RWPE2 (cell line): ENCODE measurements around the gene IARS2.

Experiments
- ATAC-seq: fragments of 200-7000 bp; cut with Tn5 transposase; 3 replicates; pipeline ENCODE4 v1.9.1; 2021; ENCODE audit warnings: low read depth
- DNase-seq: peaks from one replicate; pipeline ENCODE4 v3.0.0-alpha.2; 2020; ENCODE audit warnings: low spot score
- H3K27ac ChIP-seq: fragments of 450-650 bp; 2 replicates; pipeline ENCODE4 v1.5.1; 2017; ENCODE audit warnings: mild to moderate bottlenecking; ENCODE audit not compliant: poor library complexity, severe bottlenecking
- H3K27me3 ChIP-seq: fragments of 250-450 bp; sonication (Bioruptor Pico); 2 replicates; pipeline ENCODE4 v1.5.1; 2021; ENCODE audit warnings: mild to moderate bottlenecking, moderate library complexity; ENCODE audit not compliant: insufficient read depth, poor library complexity, severe bottlenecking
- H3K36me3 ChIP-seq: fragments of 250-450 bp; sonication (Bioruptor Pico); 2 replicates; pipeline ENCODE4 v1.5.1; 2020; ENCODE audit warnings: low read depth, mild to moderate bottlenecking, moderate library complexity
- H3K4me1 ChIP-seq: fragments of 250-450 bp; sonication (Bioruptor Pico); 2 replicates; pipeline ENCODE4 v1.5.1; 2021; ENCODE audit warnings: mild to moderate bottlenecking, moderate library complexity; ENCODE audit not compliant: insufficient read depth, poor library complexity, severe bottlenecking
- H3K4me3 ChIP-seq: fragments of 250-450 bp; sonication (Bioruptor Pico); 2 replicates; pipeline ENCODE4 v1.5.1; 2021; ENCODE audit warnings: mild to moderate bottlenecking, moderate library complexity; ENCODE audit not compliant: severe bottlenecking
- H3K9me3 ChIP-seq: fragments of 250-450 bp; sonication (Bioruptor Pico); 2 replicates; pipeline ENCODE4 v1.5.1; 2021; ENCODE audit warnings: mild to moderate bottlenecking, moderate library complexity; ENCODE audit not compliant: severe bottlenecking
- CTCF ChIP-seq: fragments of 450-650 bp; IDR thresholded peaks from one replicate; pipeline ENCODE4 v1.5.1; 2017; ENCODE audit warnings: mild to moderate bottlenecking, moderate library complexity; ENCODE audit not compliant: poor library complexity, severe bottlenecking

IARS2 gene

DNA sequence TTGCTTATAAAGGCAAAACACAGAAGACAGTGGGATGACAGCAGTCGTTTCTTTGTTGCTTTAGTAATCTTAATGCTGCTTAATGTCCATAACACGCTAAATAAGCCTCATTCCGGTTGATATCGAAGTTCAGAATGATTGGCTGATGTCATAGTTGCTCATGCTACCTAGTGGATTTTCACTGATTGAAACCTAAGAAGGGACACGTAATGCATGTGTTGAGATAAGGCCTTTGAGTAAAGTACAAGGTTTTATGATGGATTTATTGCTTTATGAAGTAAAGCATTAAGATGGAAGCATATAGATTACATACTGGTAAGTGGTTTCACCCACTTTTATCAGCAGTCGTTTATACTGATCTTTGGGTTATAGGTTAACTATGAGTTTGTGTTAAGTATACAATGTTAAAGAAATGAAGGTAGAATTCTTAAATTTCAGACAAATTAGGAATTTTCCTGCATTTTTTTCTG lies 25.1 kb downstream of the IARS2 start:
- no peak overlapping the region for H3K4me3 ChIP-seq

GRCh38 chr1:220121791-220122530 lies 28.0 kb downstream of the IARS2 start:
- TF ChIP-seq CTCF = no peak
- no peaks in the 10 kb centered on the region for H3K27me3 ChIP-seq

More for the DNA sequence above, 25.1 kb downstream of the IARS2 start:
- Histone ChIP-seq H3K27me3 (no peaks in the 10 kb centered on the region), H3K36me3 (peaks cover 2% of the 10 kb centered on the region), H3K9me3 (no peaks in the 10 kb centered on the region), H3K4me1 (no peaks in the 10 kb centered on the region), H3K27ac (no peak overlapping the region)
- ATAC-seq (no peak), DNase-seq (no peak)
- TF ChIP-seq CTCF = no peak

DNA sequence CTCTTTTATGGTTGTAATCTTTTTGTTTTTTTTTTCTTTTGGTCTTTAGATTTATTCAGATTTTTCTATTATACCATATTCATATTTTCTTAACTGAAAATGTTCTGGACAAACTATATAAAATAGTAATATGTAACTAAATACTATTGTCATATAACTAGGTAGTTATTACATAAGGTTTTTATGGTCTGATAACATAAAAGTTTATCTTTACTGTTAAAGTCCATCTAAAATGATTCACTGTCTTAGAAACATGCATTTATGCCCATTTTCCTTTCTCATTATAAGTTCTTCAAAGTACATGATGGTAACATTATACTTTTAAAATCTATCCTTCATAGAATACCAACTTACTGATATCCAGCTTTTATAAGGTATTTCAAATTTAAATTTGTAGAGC lies 29.1 kb downstream of the IARS2 start:
- no peak for DNase-seq
- no peaks in the 10 kb centered on the region for H3K4me1 ChIP-seq
- TF ChIP-seq CTCF = no peak
- ATAC-seq = no peak
- no peak overlapping the region for H3K27ac ChIP-seq
- no peaks in the 10 kb centered on the region for H3K27me3 ChIP-seq
- peaks cover 6% of the 10 kb centered on the region; the same call in 1 of the 2 replicates for H3K36me3 ChIP-seq
- H3K9me3 ChIP-seq = no peaks in the 10 kb centered on the region
- no peak overlapping the region for H3K4me3 ChIP-seq

More at GRCh38 chr1:220121791-220122530, 28.0 kb downstream of the IARS2 start:
- H3K4me3 ChIP-seq = no peak overlapping the region
- H3K4me1 ChIP-seq = no peaks in the 10 kb centered on the region
- DNase-seq (no peak), ATAC-seq (no peak)
- H3K36me3 ChIP-seq = peaks cover 6% of the 10 kb centered on the region; the same call in 1 of the 2 replicates
- no peak overlapping the region for H3K27ac ChIP-seq
- no peaks in the 10 kb centered on the region for H3K9me3 ChIP-seq

DNA sequence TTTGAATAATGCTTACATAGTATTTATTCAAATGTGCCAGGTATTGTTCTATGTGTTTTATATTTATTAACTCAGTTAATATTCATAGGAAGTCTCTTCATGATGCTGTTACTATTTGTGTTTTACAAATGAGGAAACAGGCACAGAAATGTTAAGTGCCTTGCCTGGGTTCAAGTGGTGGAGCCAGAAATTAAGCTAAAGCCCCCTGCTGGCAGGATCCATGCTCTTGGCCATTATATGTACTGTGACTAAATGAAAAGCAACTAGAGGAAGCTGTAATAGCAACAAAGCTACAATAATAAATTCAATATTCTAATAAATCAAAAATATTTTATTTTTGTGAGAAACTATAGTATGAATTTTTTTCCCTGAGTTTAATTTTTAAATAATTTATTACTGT lies 30.0 kb downstream of the IARS2 start:
- H3K27ac ChIP-seq = no peak overlapping the region
- peaks cover 6% of the 10 kb centered on the region; the same call in 1 of the 2 replicates for H3K36me3 ChIP-seq
- no peak for DNase-seq
- H3K27me3 ChIP-seq = no peaks in the 10 kb centered on the region
- H3K4me1 ChIP-seq = no peaks in the 10 kb centered on the region
- no peak for ATAC-seq
- TF ChIP-seq CTCF = peak; percentile 27
- no peak overlapping the region for H3K4me3 ChIP-seq
- H3K9me3 ChIP-seq = no peaks in the 10 kb centered on the region

DNA sequence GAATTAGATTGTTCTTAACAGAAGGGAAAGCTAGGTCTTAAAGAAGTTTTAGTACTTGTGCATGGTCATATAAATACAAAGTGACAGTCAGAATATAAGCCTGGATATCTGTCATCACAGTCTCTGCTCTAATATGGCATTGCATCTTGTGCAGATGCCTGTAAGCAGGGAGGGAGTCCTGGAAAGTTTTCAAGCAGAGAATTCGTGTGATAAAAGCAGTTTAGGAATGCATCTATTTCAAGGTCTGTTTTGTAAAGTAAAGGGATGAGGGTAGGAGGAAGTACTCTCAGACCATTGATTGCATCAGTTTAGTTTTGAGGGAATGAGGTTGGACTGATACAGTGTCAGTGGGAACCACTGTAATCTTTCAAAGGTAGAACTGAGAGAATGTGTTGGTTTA lies 30.6 kb downstream of the IARS2 start:
- no peaks in the 10 kb centered on the region for H3K4me1 ChIP-seq
- no peak for DNase-seq
- no peak overlapping the region for H3K27ac ChIP-seq
- H3K9me3 ChIP-seq = no peaks in the 10 kb centered on the region
- H3K4me3 ChIP-seq = no peak overlapping the region
- H3K27me3 ChIP-seq = no peaks in the 10 kb centered on the region
- H3K36me3 ChIP-seq = peaks cover 6% of the 10 kb centered on the region
- no peak for TF ChIP-seq CTCF
- no peak for ATAC-seq
